Measurements from ENCODE around the gene TBC1D19. TPM values are rescaled to one million over a fixed set of nuclear protein-coding genes. Genes with fewer than 3 reads are reported as not detected.

Gene TBC1D19
- total RNA-seq, 1 experiment from 2014 or later: 4.0 TPM

Other genes with a start within 250 kb of the TBC1D19 start
- not detected in 2 replicates for gene CCKAR, start 93.6 kb upstream of the TBC1D19 start, total RNA-seq (2014; rRNA removed)

Data from PC-3 (cell line).